Epithelial cell of esophagus (primary cell): Measurements from ENCODE around the gene LIF.

Experiments
- DNase-seq: peaks from one replicate; pipeline ENCODE4 v3.0.0; 2010; ENCODE audit warnings: low read depth
- H3K4me3 ChIP-seq: 2 replicates; pipeline ENCODE4 v1.5.1; 2011; ENCODE audit warnings: mild to moderate bottlenecking, low read length, control low read depth
- CTCF ChIP-seq: IDR thresholded peaks from 2 replicates; pipeline ENCODE4 v1.5.1; 2011; ENCODE audit warnings: low read depth, mild to moderate bottlenecking, low read length, control low read depth, inconsistent platforms; ENCODE audit not compliant: insufficient read depth; ENCODE audit errors: missing control alignments

LIF gene

GRCh38 chr22:30249049-30250038, 2.8 kb upstream of the LIF start:
- no peak overlapping the region for H3K4me3 ChIP-seq
- TF ChIP-seq CTCF: no peak
- no peak for DNase-seq

GRCh38 chr22:30248484-30248883, 1.9 kb upstream of the LIF start:
- no peak for TF ChIP-seq CTCF
- no peak overlapping the region for H3K4me3 ChIP-seq

GRCh38 chr22:30247974-30248373, 1.4 kb upstream of the LIF start:
- DNase-seq: no peak
- no peak for TF ChIP-seq CTCF

More at GRCh38 chr22:30248484-30248883, 1.9 kb upstream of the LIF start:
- no peak for DNase-seq

GRCh38 chr22:30247561-30247960, 1.0 kb upstream of the LIF start:
- no peak overlapping the region for H3K4me3 ChIP-seq
- DNase-seq: no peak
- no peak for TF ChIP-seq CTCF

More at GRCh38 chr22:30247974-30248373, 1.4 kb upstream of the LIF start:
- no peak overlapping the region for H3K4me3 ChIP-seq

GRCh38 chr22:30246814-30247376, 336 bp upstream of the LIF start:
- no peak for TF ChIP-seq CTCF
- DNase-seq: no peak
- peak overlapping the region; percentile 55 for H3K4me3 ChIP-seq

GRCh38 chr22:30245181-30245984, 1.2 kb downstream of the LIF start:
- no peak for TF ChIP-seq CTCF
- no peak for DNase-seq
- H3K4me3 ChIP-seq: peak overlapping the region; percentile 55
